ENCODE measurements around the gene TMEM273.

DNA sequence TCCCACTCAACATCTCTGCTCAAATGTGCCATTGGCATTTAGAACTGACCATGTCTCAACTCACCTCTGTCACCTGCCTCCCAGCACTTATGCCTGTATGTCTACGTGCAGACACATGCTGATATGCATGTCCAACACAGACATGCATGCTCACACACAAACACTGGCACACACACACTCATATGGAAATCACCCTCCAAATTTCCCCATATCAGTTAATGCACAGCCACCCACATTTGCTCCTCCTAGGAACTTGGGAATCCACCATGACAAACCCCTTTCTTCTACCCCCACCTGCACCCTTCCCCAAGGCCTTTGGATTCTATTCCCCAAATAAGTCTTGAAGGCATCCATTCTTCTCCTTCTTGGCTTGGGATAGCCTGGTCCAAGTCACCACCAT lies 58.8 kb downstream of the TMEM273 start:
- TF ChIP-seq CTCF (conservative IDR thresholded peaks at IDR 0.05), result no peak
- no peak for TF ChIP-seq ZFX (IDR thresholded peaks at IDR 0.05)

All from C4-2B (cell line).